Thyroid gland (tissue), 4 donors: ENCODE data around the gene MACROD1. TPM values are rescaled to one million over a fixed set of nuclear protein-coding genes. Genes with fewer than 3 reads are reported as not detected.

Source experiments
- DNase-seq, 2 donors: peaks; one replicate each; pipeline ENCODE4 v3.0.0-alpha.2; 2019
- H3K27ac ChIP-seq, 3 donors: fragments of 200-600 bp; sonication (generic); 1 replicate in 2 of 3; 2 replicates in 1 of 3; pipeline ENCODE4 v1.5.1; 2016 to 2019; ENCODE audit warnings: mild to moderate bottlenecking in 1 of 3, moderate library complexity in 1 of 3
- H3K27me3 ChIP-seq: fragments of 200-600 bp; sonication (generic); one replicate; pipeline ENCODE4 v1.5.1; 2019
- H3K36me3 ChIP-seq, 2 donors: fragments of 200-600 bp; sonication (generic); one replicate each; pipeline ENCODE4 v1.5.1; 2016 to 2019
- H3K4me1 ChIP-seq, 2 donors: fragments of 200-600 bp; sonication (generic); one replicate each; pipeline ENCODE4 v1.5.1; 2017 to 2019
- H3K4me3 ChIP-seq, 3 donors: fragments of 200-600 bp; sonication (generic); replicated peaks in 1 of 3; 1 replicate in 2 of 3; 2 replicates in 1 of 3; pipeline ENCODE4 v1.5.1; 2016; ENCODE audit warnings: mild to moderate bottlenecking in 1 of 3
- H3K9me3 ChIP-seq: fragments of 200-600 bp; sonication (generic); one replicate; pipeline ENCODE4 v1.5.1; 2017
- CTCF ChIP-seq, 6 experiments: fragments of 200-600 bp in 3 of 6; fragments of 450-650 bp in 3 of 6; sonication (generic) in 3 of 6; IDR thresholded peaks; one replicate each; pipeline ENCODE4 v1.5.1; 2016 to 2019; ENCODE audit warnings: antibody characterized with exemption in 6 of 6, mild to moderate bottlenecking in 2 of 6, inconsistent platforms in 1 of 6, moderate library complexity in 1 of 6
- POLR2A ChIP-seq, 2 donors: fragments of 450-650 bp; IDR thresholded peaks; one replicate each; pipeline ENCODE4 v1.6.1; 2017; ENCODE audit warnings: antibody characterized with exemption in 2 of 2, mild to moderate bottlenecking in 2 of 2, moderate library complexity in 1 of 2
- WGBS, 2 donors: methylation state at CpG; one replicate each; pipeline ENCODE4 v1.1.5; 2017; 5-methylcytosine and 5-hydroxymethylcytosine counted together
- intact Hi-C: fragments of 100-400 bp; cut with DNase I; formaldehyde crosslinking; loops from one replicate; pipeline ENCODE4 v1.15.1; 2023
- total RNA-seq, 4 donors: library from RNA; depleted of rRNA; stranded (reverse); fragments of >200 nt; gene quantifications; one replicate each; pipeline ENCODE4 v1.2.3, GENCODE V29; 2016

MACROD1 gene
- total RNA-seq, 4 donors from 2014 or later = 62.5 to 89.5 (median 70.0) TPM

GRCh38 chr11:64007629-64008282, 158.2 kb downstream of the MACROD1 start:
- WGBS, 2 donors = 14 to 15% methylated on average over 25 to 35 of the region's 40 CpGs
- DNase-seq = peak; percentile 86 to 89
- no peaks in the 10 kb centered on the region for H3K27me3 ChIP-seq
- no peaks in the 10 kb centered on the region for H3K36me3 ChIP-seq
- H3K27ac ChIP-seq = peak overlapping the region in 2 of 3 donors; percentile 7 to 56
- TF ChIP-seq CTCF (IDR thresholded peaks at IDR 0.05) (peak in 5 of 6 experiments; percentile 20 to 58 (median 41)), POLR2A (IDR thresholded peaks at IDR 0.05) (no peak)
- peaks cover 13 to 14% of the 10 kb centered on the region in 2 donors for H3K4me1 ChIP-seq
- intact Hi-C loops = loop anchor here (10.0 kb wide), 1 partner anchor 77 kb away; no protein-coding TSS in a partner anchor
- peak overlapping the region in 1 of 3 donors; percentile 9 for H3K4me3 ChIP-seq
- H3K9me3 ChIP-seq = no peaks in the 10 kb centered on the region

- DNase-seq = no peak
- intact Hi-C loops = loop anchor here (10.0 kb wide), 1 partner anchor 78 kb away; no protein-coding TSS in a partner anchor
These were observed 158.7 kb downstream of the MACROD1 start for GRCh38 chr11:64007160-64007628.

GRCh38 chr11:64006398-64006797, 159.5 kb downstream of the MACROD1 start:
- no peak for DNase-seq
- 62 to 91% methylated on average over 10 to 12 of the region's 12 CpGs for WGBS, 2 donors
- Histone ChIP-seq H3K4me3 (no peak overlapping the region), H3K27me3 (no peaks in the 10 kb centered on the region), H3K36me3 (no peaks in the 10 kb centered on the region), H3K9me3 (no peaks in the 10 kb centered on the region), H3K27ac (no peak overlapping the region), H3K4me1 (peaks cover 13 to 26% of the 10 kb centered on the region in 2 donors)
- TF ChIP-seq CTCF (IDR thresholded peaks at IDR 0.05) (no peak), POLR2A (IDR thresholded peaks at IDR 0.05) (no peak)
- intact Hi-C loops = loop anchor here (10.0 kb wide), 1 partner anchor 78 kb away; no protein-coding TSS in a partner anchor

More at GRCh38 chr11:64007160-64007628, 158.7 kb downstream of the MACROD1 start:
- Histone ChIP-seq H3K4me3 (peak overlapping the region in 1 of 3 donors; percentile 9), H3K27me3 (no peaks in the 10 kb centered on the region), H3K27ac (peak overlapping the region in 1 of 3 donors; percentile 56), H3K4me1 (peaks cover 13 to 19% of the 10 kb centered on the region in 2 donors), H3K36me3 (no peaks in the 10 kb centered on the region), H3K9me3 (no peaks in the 10 kb centered on the region)
- no peak for TF ChIP-seq CTCF (IDR thresholded peaks at IDR 0.05)
- TF ChIP-seq POLR2A (IDR thresholded peaks at IDR 0.05) = no peak
- 13 to 14% methylated on average over 26 of the region's 27 CpGs for WGBS, 2 donors

DNA sequence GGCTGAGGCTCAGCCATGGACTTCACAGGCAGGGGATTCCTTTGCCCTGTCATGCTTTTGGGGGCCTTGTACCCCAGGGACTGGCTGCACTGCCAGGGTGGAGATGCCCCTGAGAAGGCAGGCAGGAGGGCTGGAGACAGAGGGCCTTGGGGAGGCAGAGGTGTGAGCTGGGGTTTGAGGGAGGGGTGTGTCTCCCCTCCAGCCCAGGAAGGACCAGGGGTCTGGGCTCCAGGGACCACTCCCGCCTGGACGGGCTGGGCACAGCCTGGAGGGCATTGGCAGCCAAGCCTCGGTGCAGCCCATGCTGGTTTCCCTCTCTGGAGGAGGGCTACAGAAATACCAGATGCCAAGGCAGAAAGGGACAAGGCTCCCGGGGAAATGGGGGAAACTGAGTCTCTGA, 160.2 kb downstream of the MACROD1 start:
- intact Hi-C loops = loop anchor here (10.0 kb wide), 1 partner anchor 79 kb away; no protein-coding TSS in a partner anchor
- Histone ChIP-seq H3K27me3 (no peaks in the 10 kb centered on the region), H3K36me3 (no peaks in the 10 kb centered on the region), H3K4me1 (peaks cover 16 to 33% of the 10 kb centered on the region in 2 donors), H3K27ac (no peak overlapping the region), H3K4me3 (no peak overlapping the region), H3K9me3 (no peaks in the 10 kb centered on the region)
- no peak for TF ChIP-seq CTCF (IDR thresholded peaks at IDR 0.05)
- no peak for TF ChIP-seq POLR2A (IDR thresholded peaks at IDR 0.05)
- DNase-seq = no peak
- 94% methylated on average over 4 of the region's 4 CpGs; no CpG with 5 or more reads in 1 of the 2 donors for WGBS, 2 donors

DNA sequence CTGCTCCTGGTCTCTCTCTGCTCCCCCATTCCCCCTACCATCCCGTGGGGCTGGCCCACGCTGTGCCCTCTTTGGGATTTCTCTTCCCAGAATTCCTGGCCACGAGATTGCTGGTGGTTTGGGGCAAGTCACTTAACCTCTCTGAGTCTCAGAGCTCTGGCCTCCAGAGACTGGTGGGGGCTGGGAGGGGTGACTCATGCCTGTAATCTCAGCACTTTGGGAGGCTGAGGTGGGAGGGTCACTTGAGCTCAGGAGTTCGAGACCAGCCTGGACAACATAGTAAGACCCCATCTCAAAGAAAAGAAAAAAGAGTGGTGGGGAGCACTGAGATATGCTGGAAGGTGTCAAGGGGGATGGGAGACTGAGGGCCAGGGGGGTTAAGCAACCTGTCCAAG, 161.3 kb downstream of the MACROD1 start:
- no peak for TF ChIP-seq POLR2A (IDR thresholded peaks at IDR 0.05)
- no peak for TF ChIP-seq CTCF (IDR thresholded peaks at IDR 0.05)
- 76 to 81% methylated on average over 4 of the region's 4 CpGs for WGBS, 2 donors
- Histone ChIP-seq H3K9me3 (no peaks in the 10 kb centered on the region), H3K36me3 (no peaks in the 10 kb centered on the region), H3K4me3 (no peak overlapping the region), H3K4me1 (peaks cover 25 to 44% of the 10 kb centered on the region in 2 donors), H3K27me3 (no peaks in the 10 kb centered on the region), H3K27ac (no peak overlapping the region)
- intact Hi-C loops = loop anchor here (10.0 kb wide), 1 partner anchor 80 kb away; no protein-coding TSS in a partner anchor
- no peak for DNase-seq
